Head of caudate nucleus (tissue), 42 donors: ENCODE measurements around the gene TM9SF2.
A peak's percentile ranks its signal among the peaks of the same experiment; 100 is the strongest.
"Not testable (repeated sequence)": the region's sequence is repeated elsewhere in the genome, so short reads cannot be mapped to it uniquely, and the experiment has no call there.

Source experiments
- DNase-seq, 42 donors: peaks; one replicate each; pipeline versions ENCODE4 v3.0.0 to v3.0.0-alpha.2; 2020 to 2021; ENCODE audit warnings: mixed read lengths in 7 of 42
- intact Hi-C: fragments of 100-400 bp; cut with DNase I; formaldehyde crosslinking; loops from one replicate; pipeline ENCODE4 v1.15.0; 2022

Gene TM9SF2

GRCh38 chr13:99489028-99489427 lies 12.2 kb upstream of the TM9SF2 start:
- intact Hi-C loops: no loop called here
- DNase-seq: no peak

- intact Hi-C loops: loop anchor here (10.0 kb wide), 1 partner anchor 47 kb away; no protein-coding TSS in a partner anchor
- not testable (repeated sequence) for DNase-seq
Observed at GRCh38 chr13:99491750-99492149, 9.5 kb upstream of the TM9SF2 start.

DNA sequence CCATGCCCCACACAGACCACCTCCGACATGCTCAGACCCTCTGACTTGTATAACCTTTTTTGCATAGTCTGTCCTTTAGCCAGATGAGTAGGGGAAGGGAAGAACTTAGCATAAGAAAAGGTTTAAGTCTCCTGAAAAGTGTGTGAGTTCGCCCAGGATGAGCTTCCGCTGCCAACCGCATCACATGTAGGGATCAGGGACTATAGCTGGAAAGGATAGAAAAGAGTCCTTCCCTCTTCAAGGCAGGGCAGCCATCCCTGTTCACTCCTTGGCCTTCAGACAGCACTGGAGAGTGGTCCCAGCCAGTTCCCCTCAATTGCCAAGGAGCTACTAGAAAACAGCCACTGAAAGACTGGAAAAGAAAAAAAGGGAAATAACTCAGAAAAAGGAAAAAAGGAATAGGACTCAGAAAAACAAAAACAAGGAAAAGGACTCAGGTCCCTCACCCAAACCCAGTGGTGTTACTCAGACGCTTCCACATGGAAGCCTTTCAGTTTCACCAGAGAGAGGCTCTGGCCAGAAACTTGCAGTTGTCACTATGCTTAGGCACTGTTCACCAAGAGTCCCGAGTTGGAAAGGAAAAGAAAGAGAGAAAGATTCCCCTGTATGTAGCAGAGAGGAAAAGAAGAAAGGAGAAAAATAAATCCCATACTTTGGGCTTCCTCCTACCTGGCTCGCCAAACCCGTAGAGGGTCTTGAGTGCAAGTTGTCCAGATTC lies 5.6 kb upstream of the TM9SF2 start:
- intact Hi-C loops: loop anchor here (5.0 to 10.0 kb wide), 2 partner anchors 51 to 107 kb away; no protein-coding TSS in a partner anchor
- no peak for DNase-seq

DNA sequence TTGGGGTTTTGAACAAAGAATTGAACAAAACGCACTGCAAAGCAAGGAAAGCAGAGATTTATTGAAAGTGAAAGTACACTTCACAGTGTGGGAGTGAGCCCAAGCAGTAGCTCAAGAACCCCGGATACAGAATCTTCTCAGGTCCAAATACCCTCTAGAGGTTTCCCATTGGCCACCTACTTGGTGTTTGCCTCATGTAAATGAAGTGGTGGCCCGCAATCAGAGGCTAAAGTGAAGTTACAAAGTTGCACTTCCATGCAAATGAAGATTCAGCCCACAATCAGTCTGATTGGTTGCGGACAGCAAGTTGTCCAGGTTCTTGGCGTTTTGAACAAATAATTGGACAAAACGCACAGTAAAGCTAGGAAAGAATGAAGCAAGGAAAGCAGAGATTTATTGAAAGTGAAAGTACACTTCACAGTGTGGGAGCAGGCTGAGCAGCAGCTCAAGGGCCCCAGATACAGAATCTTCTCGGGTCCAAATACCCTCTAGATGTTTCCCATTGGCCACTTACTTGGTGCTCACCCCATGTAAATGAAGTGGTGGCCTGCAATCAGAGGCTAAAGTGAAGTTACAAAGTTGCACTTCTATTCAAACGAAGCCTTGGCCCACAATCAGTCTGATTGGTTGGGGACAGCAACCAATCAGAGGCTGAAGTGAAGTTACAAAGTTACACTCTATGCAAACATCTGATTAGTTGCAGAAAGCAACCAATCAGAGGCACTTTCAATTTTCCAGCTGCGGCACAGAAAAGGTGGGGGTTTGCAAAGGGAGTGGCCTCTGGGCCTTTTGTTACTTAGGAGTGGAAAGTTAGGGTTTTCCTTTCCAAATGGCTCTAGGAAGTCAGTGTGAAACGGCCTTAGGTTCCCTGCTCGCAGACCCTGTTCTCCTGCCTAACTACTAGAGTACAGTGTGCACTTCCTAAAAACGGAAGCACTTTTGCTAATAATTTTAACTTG lies 4.8 kb upstream of the TM9SF2 start:
- DNase-seq: peak in 39 of 42 donors; percentile 10 to 70 (median 44)
- intact Hi-C loops: loop anchor here (5.0 to 10.0 kb wide), 2 partner anchors 52 to 106 kb away; no protein-coding TSS in a partner anchor

DNA sequence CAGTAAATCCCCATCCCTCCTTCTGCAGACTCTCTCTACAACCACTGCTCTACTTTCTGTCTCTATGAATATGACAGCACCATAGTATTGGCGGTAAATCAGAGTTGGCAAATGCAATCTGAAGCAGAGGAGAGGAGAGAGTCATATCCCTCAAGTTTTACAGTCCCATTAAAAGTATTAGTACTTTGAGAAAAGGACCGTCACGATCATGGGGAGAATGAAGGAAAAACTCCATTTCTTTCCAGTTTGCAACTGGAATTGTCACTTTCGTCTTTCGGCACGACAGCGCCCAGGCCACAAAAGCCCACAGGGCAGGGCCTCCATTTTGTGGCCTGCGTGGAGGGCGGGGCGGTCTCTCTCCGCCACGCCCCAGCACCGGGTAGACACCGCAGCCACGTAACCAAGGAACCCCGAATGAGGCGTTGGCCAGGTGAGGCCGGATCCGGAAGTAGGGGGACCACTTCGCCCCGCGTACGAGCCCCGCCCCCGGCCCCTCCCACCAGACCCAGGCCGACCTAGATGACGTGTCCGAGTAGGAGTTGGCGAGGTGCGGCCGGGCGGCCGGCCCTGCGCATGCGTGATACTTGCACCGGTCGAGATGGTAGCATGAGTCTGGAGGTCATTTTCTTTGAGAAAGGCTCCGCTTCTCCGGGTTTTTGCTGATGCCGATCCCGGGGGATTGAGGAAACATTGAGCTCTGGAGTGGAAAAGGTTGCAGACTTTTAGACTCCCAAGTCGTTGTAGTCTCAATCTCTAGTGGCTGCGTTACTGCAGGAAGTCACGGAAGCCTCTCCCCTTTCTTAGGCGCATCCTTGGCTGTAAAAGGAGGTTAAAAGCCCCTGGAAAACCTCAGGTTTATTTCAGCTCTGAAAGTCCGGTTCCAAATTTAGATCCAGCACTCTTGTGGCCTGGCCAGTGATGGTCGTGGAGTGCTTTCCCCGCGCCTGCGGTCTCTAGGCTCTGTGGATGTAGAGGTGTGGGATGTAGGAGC lies 2.8 kb upstream of the TM9SF2 start:
- intact Hi-C loops: loop anchor here (5.0 to 10.0 kb wide), 2 partner anchors 54 to 104 kb away; no protein-coding TSS in a partner anchor
- peak; percentile 90 to 98 (median 94) for DNase-seq

DNA sequence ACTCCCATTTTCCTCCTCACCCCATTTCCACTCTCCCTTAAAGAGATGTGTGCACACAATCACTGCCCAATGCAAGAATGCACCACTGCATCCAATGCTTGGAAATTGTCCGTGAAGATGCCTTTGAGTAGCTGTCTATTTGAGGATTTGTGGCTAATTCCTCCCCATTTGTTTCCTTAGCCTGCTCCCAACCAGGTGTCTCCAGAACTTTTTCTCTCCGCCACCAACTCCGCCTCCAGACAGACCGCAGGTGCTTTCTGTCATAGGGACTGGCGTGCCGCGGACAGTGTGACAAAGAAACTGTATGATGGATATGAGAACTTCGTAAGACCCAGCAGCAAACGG lies 461 bp upstream of the TM9SF2 start:
- intact Hi-C loops: no loop called here
- DNase-seq: no peak

DNA sequence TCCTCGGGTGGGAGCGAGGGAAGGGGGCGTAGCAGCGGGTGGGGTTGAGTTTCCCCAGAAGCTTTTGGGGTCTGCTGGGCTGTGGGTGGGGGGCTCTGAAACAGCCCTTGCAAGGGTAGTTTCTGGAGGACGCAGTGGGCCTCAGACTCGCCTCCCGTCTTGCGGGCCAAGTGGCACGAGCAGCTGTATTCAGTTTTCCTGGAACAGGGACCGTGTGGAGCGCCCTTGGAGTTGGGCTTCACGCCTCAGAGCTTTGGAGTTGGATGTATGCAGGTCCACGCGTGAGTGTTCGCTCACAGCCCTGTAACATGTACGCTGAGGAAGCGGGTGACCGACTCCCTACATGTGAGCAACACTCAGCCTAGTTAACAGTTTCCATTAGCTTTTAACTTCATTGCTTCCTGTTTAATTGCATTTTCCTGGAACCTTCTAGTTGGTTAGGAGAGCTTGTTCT lies 603 bp downstream of the TM9SF2 start:
- intact Hi-C loops: no loop called here
- DNase-seq: peak in 15 of 42 donors; percentile 7 to 47 (median 21)

- no peak for DNase-seq
- intact Hi-C loops: no loop called here
Observed at GRCh38 chr13:99505814-99506269, 4.6 kb downstream of the TM9SF2 start.

DNA sequence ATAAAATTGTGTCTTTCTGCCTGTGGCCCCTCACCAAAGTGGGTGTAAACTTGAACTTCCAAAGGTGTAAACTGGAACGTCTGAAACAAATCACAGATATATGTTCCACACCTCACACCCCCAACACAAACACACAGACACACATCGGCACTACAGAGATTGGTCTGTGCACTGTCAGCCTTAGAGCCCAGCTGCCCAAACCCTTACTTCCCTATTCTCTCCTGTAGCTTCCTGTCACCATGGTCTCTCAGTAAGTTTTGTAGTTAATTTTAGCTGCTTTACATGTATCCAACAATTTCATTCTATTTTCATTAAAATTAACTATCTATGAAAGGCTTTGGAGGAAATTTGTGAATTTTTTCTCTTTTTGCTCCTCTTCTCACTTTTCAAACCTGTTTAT lies 5.4 kb downstream of the TM9SF2 start:
- intact Hi-C loops: no loop called here
- no peak for DNase-seq

DNA sequence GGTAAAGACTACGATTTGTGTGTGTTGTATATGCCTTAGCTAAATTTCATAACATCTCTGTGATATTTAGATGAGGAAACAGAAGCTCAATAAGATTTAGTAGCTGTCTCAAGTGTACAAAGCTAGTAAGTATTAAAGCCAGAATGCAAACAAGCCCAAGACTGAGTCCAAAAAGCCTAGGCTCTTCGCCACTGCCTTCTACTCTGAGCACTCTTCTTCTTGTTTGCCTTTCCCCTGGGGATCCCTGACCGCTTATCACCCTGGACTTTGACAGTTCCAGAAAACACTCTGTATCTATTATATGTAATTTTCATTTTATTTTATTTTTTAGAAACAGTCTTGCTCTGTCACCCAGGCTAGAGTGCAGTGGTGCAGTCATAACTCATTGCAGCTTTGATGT lies 5.8 kb downstream of the TM9SF2 start:
- DNase-seq: no peak
- intact Hi-C loops: no loop called here

DNA sequence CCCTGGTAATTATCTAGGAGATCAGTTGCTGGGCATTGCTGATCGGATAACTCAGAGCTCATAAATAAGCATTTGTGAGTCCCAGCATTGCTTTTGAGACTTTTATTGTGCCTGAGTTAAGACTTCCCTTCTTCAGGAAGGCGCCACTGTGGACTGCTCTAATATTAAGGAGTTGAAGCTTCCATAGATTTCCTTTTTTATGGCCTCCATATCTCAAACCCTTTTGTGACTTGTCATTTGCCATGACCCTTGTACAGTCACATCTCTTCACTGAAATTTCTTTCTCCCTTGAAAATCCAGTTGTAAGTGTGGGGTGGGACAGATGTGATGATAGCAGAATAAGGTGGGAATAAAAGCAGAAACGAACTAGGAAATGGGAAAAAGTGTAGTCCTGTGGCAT lies 6.3 kb downstream of the TM9SF2 start:
- intact Hi-C loops: no loop called here

GRCh38 chr13:99507986-99508385 lies 6.7 kb downstream of the TM9SF2 start:
- intact Hi-C loops: no loop called here
- DNase-seq: no peak

More for the DNA sequence above, 6.3 kb downstream of the TM9SF2 start:
- DNase-seq: no peak

GRCh38 chr13:99509479-99509878 lies 8.2 kb downstream of the TM9SF2 start:
- DNase-seq: no peak
- intact Hi-C loops: no loop called here

GRCh38 chr13:99514801-99515200 lies 13.5 kb downstream of the TM9SF2 start:
- DNase-seq: no peak
- intact Hi-C loops: no loop called here

GRCh38 chr13:99516153-99516929 lies 15.1 kb downstream of the TM9SF2 start:
- no peak for DNase-seq
- intact Hi-C loops: no loop called here

DNA sequence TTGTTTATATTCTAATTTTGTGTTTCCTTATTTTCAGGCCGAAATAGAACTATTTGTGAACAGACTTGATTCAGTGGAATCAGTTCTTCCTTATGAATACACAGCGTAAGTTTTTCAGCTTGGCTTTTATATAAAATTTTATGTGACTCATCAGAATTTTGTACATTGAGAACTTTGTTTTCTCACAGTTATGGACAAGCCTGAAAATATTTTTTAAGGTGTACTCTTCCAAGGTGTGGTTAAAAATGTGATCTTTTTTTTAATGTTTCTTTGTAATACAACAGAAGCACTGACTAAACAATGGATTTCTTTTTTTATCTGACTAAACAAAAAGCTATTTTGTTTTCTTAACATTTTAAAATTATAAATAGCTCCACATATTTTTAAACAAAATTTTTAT lies 16.3 kb downstream of the TM9SF2 start:
- intact Hi-C loops: no loop called here
- DNase-seq: no peak

DNA sequence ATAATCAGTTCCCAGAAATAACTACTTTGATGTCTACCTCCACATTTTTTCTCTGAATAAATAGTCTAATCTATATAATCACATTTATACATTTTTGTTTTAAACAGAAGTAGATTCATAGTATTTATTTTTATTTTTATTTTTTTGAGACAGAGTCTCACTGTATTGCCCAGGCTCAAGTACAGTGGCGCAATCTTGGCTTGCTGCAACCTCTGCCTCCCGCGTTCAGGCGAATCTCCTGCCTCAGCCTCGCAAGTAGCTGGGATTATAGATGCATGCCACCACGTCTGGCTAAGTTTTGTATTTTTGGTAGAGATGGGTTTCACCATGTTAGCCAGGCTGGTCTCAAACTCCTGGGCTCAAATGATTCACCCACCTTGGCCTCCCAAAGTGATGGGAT lies 16.7 kb downstream of the TM9SF2 start:
- DNase-seq: no peak
- intact Hi-C loops: no loop called here

DNA sequence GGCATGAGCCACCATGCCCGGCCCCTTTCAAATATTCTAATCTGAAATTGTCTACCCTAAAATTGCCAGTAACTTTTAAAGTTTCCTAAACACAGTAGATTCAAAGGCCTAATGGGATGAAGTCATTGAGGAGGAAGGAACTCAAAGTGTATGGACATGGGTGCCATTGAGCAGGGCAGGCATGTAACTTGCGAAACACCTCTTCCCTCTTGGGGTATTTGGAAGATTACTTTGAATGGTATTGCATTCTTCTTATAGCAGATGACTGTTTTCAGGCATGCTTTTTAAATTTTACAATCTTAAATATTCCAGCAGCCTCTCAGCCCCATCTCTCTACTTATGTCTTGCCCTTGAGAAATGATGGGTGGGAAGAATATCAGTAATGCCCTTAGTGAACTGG lies 21.0 kb downstream of the TM9SF2 start:
- intact Hi-C loops: no loop called here

More for the DNA sequence above, 21.0 kb downstream of the TM9SF2 start:
- no peak for DNase-seq
